Stimulated activated CD4-positive, alpha-beta T cell treated with anti-CD3 and anti-CD28 coated beads, TNF-alpha, amount 100 ng/mL, for 4 hours (primary cell): Measurements from ENCODE around the gene GRM4.

Experiments
- DNase-seq, 3 experiments: peaks; one replicate each; pipeline ENCODE4 v3.0.0-alpha.2; 2020; ENCODE audit warnings: low read depth in 3 of 3

GRM4 gene

GRCh38 chr6:34085453-34086170 lies 60.3 kb downstream of the GRM4 start:
- no peak for DNase-seq

- no peak for DNase-seq
These were observed 61.1 kb downstream of the GRM4 start for GRCh38 chr6:34084591-34085290.

- DNase-seq, result no peak
These were observed 62.8 kb downstream of the GRM4 start for GRCh38 chr6:34082864-34083626.

- no peak for DNase-seq
These were observed 63.5 kb downstream of the GRM4 start for GRCh38 chr6:34082348-34082747.

DNA sequence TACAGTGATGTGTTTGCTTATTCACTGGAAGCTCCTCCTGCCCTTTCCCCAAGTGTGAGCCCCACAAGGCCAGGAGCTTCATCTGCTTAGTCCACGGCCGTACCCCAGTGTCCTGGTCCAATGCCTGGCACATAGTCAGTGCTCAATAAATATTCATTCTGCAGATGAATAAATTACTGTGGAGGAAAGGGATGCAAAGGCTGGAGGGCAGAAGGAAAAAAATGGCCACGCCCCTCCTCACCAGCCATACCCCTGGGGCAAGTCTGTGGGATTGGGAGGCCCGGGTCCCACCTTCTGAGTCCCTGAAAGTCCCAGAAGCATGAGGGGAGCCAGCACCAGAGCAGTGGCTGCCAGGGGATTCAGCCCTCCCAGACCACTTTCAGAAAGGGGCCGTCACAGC lies 65.5 kb downstream of the GRM4 start:
- no peak for DNase-seq

DNA sequence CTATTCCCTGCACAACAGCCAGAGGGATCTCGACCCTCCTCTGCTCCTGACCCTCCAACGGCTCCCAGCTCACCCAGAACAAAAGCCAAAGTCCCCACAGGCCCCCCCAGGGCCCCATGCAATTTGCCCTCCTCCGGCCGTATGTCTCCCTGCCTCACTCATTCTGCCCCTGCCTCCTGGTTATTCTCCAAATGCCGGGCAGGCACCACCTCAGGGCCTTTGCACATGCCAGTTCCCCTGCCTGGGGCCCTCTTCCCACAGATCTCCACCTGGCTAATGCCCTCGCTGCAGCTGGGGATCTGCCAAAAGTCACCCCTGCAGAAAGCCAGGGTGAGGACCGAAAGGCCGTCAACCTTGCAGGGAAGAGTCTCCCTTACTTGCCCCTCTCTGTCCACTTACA lies 66.0 kb downstream of the GRM4 start:
- no peak for DNase-seq

GRCh38 chr6:34075906-34076305 lies 70.0 kb downstream of the GRM4 start:
- no peak for DNase-seq

DNA sequence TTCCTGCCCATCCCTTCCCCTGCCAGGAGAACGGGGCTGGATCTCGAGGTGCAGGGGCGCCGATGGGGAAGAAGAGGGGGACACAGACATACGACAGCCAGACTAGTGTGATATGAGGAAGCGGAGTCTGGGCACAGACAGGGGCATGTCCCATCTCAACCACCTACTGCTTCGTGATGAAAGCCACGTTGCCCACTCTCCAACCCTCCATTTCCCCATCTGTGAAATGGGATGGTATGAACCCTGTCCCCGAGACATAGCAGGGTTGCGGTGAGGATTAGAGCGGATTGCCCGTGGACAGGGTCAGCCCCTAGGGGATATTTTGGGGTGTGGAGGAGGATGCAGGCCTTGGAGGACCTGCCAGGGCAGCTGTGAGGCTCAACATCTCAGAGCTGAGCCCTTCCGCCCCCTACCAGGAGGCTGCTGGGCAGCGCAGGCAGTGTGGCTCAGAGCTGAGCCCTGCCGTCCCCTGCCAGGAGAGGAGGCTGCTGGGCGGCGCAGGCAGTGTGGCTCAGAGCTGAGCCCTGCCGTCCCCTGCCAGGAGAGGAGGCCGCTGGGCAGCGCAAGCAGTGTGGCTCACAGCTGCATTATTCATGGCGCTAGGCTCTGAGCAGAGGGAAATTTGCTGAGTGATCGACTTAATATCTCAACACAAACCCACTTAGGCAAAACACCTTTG lies 71.7 kb downstream of the GRM4 start:
- DNase-seq, result no peak

- no peak for DNase-seq
These were observed 72.3 kb downstream of the GRM4 start for GRCh38 chr6:34073540-34073939.

- no peak for DNase-seq
These were observed 73.2 kb downstream of the GRM4 start for GRCh38 chr6:34072727-34073126.

- no peak for DNase-seq
These were observed 74.0 kb downstream of the GRM4 start for GRCh38 chr6:34071884-34072379.

DNA sequence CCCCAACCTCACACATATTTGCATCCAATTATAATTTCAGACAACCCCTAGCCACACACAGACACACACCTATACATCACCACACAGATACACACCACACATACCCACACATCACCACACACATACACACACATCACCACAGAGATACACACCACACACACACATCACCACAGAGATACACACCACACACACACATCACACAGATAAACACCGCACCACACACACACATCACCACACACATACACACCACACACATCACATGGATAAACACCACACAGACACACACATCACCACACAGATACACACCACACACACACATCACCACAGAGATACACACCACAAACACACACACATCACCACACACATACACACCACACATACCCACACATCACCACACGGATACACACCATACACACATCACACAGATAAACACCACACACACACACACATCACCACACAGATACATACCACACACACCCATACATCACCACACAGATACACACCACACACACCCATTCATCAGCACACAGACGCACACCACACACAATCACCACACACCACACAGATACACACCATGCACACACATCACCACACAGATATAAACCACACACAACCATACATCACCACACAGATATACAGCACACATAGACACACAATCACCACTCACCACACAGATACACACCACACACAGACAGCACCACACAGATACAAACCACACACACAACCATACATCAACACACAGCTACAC lies 74.6 kb downstream of the GRM4 start:
- DNase-seq, result no peak

DNA sequence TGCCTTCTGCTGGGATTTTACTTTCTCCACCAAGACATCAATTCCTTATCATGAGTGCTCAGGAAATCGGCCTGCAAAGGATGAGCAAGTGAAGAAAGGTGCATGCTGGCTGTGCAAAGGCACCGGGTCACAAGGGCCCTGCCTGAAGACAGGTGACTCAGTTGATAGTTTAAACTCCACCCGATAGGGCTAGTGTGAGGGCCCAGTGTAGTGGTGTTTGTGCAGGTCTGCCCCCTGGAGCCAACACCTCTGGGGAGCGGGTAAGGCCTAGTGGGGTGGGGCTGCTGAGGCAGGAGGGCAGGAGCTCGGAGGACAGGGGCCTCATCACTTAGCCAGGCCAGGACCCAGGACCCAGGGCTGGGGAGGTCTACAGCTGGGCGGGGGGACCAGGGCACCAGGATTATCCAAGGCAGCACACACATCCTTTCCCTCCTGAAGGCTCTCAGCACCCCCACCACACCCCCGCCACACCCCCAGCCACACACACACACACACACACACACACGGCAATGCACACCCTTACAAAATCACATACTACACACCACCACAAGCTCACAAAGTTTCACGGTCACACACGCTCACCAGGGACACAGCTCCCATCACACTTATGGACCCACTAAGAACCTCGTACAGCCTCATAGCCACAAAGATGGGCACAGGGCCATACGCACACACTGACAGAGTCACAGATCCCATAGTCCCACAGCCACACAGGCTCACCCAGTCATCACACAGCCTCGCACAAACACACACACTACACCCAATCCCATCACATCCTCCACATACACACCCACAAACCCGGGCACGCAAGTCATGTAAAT lies 75.4 kb downstream of the GRM4 start:
- no peak for DNase-seq

GRCh38 chr6:34068462-34069044 lies 77.3 kb downstream of the GRM4 start:
- DNase-seq, result no peak

DNA sequence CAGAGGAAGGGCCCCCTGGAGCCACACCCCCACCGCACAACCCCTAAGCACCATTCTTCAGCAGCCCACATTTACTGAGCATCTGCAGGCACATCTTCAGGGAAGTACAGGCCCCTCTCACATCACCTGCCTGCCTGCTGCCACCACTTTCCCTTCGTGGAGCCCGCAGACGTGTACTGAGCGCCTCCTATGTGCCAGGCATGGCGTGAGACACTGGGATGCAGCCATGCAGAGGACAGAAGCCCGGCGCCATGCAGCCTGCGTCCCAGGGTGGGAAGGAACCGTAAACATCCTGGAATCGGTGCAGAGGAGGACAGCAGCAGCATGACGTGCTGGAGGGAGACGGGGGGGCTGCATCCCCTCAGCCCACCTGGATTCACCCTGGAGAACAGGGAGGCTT lies 78.1 kb downstream of the GRM4 start:
- no peak for DNase-seq

- no peak for DNase-seq
These were observed 78.8 kb downstream of the GRM4 start for GRCh38 chr6:34066772-34067770.

DNA sequence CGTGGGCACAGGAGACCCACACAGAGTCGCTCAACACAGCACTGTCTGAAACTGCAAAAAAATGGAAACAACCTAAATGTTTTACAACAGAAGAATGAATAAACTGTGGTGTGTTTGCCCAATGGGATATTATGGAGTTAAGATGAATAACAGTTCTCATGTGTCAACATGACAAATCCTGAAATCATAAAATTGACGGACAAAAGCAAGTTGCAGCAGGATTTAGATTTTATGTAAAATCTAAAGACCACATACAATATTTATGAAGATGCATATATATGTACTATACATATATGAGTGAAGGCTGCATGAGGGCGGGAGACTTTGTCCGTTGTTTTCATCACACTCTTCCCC lies 79.7 kb downstream of the GRM4 start:
- no peak for DNase-seq

GRCh38 chr6:34065466-34066217 lies 80.2 kb downstream of the GRM4 start:
- DNase-seq, result no peak
